Measurements from ENCODE around the gene PDE3A. TPM values are rescaled to one million over a fixed set of nuclear protein-coding genes. Genes with fewer than 3 reads are reported as not detected.
"Not testable (repeated sequence)": the region's sequence is repeated elsewhere in the genome, so short reads cannot be mapped to it uniquely, and the experiment has no call there.

The PDE3A gene
- total and polyA plus RNA-seq, 7 donors = 6.6 to 90.0 (median 56.8) TPM

DNA sequence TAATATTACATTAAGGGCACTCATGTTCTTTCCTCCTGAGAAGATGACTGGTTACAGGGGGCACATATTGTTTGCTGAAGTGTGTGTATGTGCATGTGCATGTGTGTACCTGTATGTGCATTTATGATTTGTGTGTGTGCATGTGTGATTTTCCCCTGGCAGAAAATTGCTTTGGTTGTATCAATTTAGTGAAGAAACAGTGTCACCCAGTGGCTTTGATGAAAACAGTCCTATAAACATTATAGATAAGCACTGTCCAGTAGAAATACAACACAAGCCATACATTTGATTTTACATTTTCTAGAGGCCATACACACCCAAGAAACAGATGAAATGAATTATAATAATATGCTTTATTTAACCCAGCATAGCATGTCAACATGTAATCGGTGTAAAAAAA is 8.6 kb downstream of the PDE3A start:
- no peaks in the 10 kb centered on the region for H3K27me3 ChIP-seq
- DNase-seq = no peak
- 91 to 97% methylated on average over 1 of the region's 1 CpG for WGBS, 2 donors
- no peaks in the 10 kb centered on the region for H3K36me3 ChIP-seq
- H3K4me1 ChIP-seq = peaks cover 0 to 84% (median 44%) of the 10 kb centered on the region in 4 donors
- intact Hi-C loops (cut with DNase I) = no loop called here
- H3K4me3 ChIP-seq = no peak overlapping the region
- no peaks in the 10 kb centered on the region for H3K9me3 ChIP-seq
- H3K27ac ChIP-seq = peak overlapping the region in 1 of 4 donors; percentile 4
- TF ChIP-seq EP300 (IDR thresholded peaks at IDR 0.05) = no peak
- TF ChIP-seq POLR2AphosphoS5 (IDR thresholded peaks at IDR 0.05) = no peak
- TF ChIP-seq, protein P1, sequence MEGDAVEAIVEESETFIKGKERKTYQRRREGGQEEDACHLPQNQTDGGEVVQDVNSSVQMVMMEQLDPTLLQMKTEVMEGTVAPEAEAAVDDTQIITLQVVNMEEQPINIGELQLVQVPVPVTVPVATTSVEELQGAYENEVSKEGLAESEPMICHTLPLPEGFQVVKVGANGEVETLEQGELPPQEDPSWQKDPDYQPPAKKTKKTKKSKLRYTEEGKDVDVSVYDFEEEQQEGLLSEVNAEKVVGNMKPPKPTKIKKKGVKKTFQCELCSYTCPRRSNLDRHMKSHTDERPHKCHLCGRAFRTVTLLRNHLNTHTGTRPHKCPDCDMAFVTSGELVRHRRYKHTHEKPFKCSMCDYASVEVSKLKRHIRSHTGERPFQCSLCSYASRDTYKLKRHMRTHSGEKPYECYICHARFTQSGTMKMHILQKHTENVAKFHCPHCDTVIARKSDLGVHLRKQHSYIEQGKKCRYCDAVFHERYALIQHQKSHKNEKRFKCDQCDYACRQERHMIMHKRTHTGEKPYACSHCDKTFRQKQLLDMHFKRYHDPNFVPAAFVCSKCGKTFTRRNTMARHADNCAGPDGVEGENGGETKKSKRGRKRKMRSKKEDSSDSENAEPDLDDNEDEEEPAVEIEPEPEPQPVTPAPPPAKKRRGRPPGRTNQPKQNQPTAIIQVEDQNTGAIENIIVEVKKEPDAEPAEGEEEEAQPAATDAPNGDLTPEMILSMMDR (IDR thresholded peaks at IDR 0.05) = no peak
- TF ChIP-seq POLR2A (IDR thresholded peaks at IDR 0.05) = no peak

DNA sequence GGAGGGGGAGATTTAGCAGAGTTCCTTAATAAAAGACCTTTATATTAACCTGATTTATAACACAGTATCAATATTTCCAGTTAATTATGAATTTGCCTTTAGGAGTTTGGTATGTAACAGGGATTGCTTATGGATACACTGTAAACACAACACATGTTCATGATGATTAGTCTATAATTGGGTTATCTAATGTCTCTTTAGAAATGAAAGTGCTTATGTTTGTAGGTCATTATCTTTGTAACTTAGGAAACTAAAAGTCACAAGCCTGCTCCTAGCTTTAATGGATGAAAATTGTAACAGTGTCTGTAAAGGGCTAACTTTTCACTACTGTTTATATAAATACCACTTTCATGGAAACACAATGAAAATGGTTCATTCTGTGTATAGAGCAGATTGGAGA is 9.4 kb downstream of the PDE3A start:
- no peak overlapping the region for H3K4me3 ChIP-seq
- intact Hi-C loops (cut with DNase I) = no loop called here
- H3K27ac ChIP-seq = peak overlapping the region in 2 of 4 donors; percentile 38 to 67
- H3K9me3 ChIP-seq = no peaks in the 10 kb centered on the region
- TF ChIP-seq POLR2AphosphoS5 (IDR thresholded peaks at IDR 0.05) (no peak), EP300 (IDR thresholded peaks at IDR 0.05) (no peak), POLR2A (IDR thresholded peaks at IDR 0.05) (no peak)
- TF ChIP-seq, protein P1 (IDR thresholded peaks at IDR 0.05) = no peak
- H3K36me3 ChIP-seq = no peaks in the 10 kb centered on the region
- DNase-seq = no peak
- H3K27me3 ChIP-seq = no peaks in the 10 kb centered on the region
- H3K4me1 ChIP-seq = peaks cover 0 to 92% (median 50%) of the 10 kb centered on the region in 4 donors

GRCh38 chr12:20382117-20382516 is 13.8 kb downstream of the PDE3A start:
- WGBS, 2 donors = 8 to 48% methylated on average over 2 of the region's 2 CpGs
- Histone ChIP-seq H3K36me3 (no peaks in the 10 kb centered on the region), H3K27ac (peak overlapping the region in 3 of 4 donors; percentile 43 to 68 (median 67)), H3K27me3 (no peaks in the 10 kb centered on the region), H3K4me3 (no peak overlapping the region), H3K4me1 (peaks cover 0 to 63% (median 40%) of the 10 kb centered on the region in 4 donors), H3K9me3 (no peaks in the 10 kb centered on the region)
- no peak for DNase-seq
- TF ChIP-seq POLR2AphosphoS5 (IDR thresholded peaks at IDR 0.05) = peak in 2 of 4 donors; percentile 17 to 30
- TF ChIP-seq, protein P1 (IDR thresholded peaks at IDR 0.05) = no peak
- intact Hi-C loops (cut with DNase I) = no loop called here

- Histone ChIP-seq H3K27me3 (no peaks in the 10 kb centered on the region), H3K27ac (peak overlapping the region in 3 of 4 donors; percentile 43 to 68 (median 67)), H3K4me1 (peaks cover 0 to 63% (median 35%) of the 10 kb centered on the region in 4 donors), H3K4me3 (no peak overlapping the region), H3K9me3 (no peaks in the 10 kb centered on the region), H3K36me3 (no peaks in the 10 kb centered on the region)
- DNase-seq = no peak
- 85 to 87% methylated on average over 2 of the region's 2 CpGs for WGBS, 2 donors
- intact Hi-C loops (cut with DNase I) = no loop called here
- TF ChIP-seq POLR2A (IDR thresholded peaks at IDR 0.05) = no peak
- TF ChIP-seq, protein P1 (IDR thresholded peaks at IDR 0.05) = no peak
- TF ChIP-seq EP300 (IDR thresholded peaks at IDR 0.05) = no peak
- no peak for TF ChIP-seq POLR2AphosphoS5 (IDR thresholded peaks at IDR 0.05)
These were observed 15.3 kb downstream of the PDE3A start for GRCh38 chr12:20383612-20384011.

GRCh38 chr12:20384836-20385235 is 16.5 kb downstream of the PDE3A start:
- H3K36me3 ChIP-seq; H3K27me3 ChIP-seq; DNase-seq; H3K4me3 ChIP-seq; intact Hi-C loops (cut with DNase I); H3K27ac ChIP-seq; H3K9me3 ChIP-seq: not testable (repeated sequence)
- WGBS, 2 donors = 87 to 93% methylated on average over 6 of the region's 6 CpGs
- peaks cover 0 to 63% (median 33%) of the 10 kb centered on the region in 4 donors for H3K4me1 ChIP-seq
